Body of pancreas (tissue), 4 donors: Measurements from ENCODE around the gene ABI3BP.

Source experiments
- POLR2A ChIP-seq, 3 donors: fragments of 450-650 bp; IDR thresholded peaks; one replicate each; pipeline ENCODE4 v1.6.1; 2016; ENCODE audit warnings: antibody characterized with exemption in 3 of 3, mild to moderate bottlenecking in 2 of 3
- TF ChIP-seq, protein P1 (sequence below), 7 experiments: fragments of 450-650 bp in 4 of 7; fragments of 200-600 bp in 3 of 7; sonication (generic) in 3 of 7; IDR thresholded peaks; one replicate each; pipeline ENCODE4 v1.5.1; 2016 to 2019; ENCODE audit warnings: antibody characterized with exemption in 7 of 7

DNA sequence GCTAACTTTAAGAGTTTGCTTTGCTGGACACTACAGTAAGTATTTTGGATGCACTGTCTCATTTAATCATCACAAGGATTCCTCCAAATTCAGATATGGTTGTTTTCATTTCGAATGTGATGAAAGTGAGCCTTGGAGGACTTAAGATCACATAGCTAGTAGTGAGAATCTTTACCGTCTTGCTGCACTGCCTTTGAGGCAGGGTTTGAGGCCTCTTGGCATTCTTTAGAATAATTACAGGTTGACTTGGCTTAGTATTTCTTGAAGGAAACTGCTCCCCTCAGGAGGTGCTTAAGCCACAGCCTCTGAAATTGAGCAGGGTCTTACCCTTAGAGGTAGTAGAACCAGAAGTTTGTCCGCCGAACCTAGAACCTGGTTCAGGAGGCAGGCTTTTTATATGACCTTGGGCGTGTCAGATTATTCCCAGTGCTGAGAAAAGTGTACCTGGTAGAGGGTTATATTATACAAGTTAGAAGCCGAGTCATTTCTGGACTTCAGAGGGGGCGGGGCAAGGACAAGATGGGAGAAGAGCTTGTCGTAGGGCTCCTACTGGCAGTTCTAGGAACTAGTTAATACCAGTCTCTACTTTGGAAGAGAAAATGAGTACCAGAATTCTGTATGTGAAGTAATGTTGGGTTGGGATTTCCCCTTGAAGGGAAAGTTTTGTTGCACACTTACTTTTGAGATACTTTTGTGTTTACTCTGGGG, 282.8 kb downstream of the ABI3BP start:
- TF ChIP-seq POLR2A (IDR thresholded peaks at IDR 0.05), result no peak
- TF ChIP-seq, protein P1, sequence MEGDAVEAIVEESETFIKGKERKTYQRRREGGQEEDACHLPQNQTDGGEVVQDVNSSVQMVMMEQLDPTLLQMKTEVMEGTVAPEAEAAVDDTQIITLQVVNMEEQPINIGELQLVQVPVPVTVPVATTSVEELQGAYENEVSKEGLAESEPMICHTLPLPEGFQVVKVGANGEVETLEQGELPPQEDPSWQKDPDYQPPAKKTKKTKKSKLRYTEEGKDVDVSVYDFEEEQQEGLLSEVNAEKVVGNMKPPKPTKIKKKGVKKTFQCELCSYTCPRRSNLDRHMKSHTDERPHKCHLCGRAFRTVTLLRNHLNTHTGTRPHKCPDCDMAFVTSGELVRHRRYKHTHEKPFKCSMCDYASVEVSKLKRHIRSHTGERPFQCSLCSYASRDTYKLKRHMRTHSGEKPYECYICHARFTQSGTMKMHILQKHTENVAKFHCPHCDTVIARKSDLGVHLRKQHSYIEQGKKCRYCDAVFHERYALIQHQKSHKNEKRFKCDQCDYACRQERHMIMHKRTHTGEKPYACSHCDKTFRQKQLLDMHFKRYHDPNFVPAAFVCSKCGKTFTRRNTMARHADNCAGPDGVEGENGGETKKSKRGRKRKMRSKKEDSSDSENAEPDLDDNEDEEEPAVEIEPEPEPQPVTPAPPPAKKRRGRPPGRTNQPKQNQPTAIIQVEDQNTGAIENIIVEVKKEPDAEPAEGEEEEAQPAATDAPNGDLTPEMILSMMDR (IDR thresholded peaks at IDR 0.05), result no peak
